ENCODE results near the gene SLF2. TPM values are rescaled to one million over a fixed set of nuclear protein-coding genes. Genes with fewer than 3 reads are reported as not detected.

The SLF2 gene
- total and polyA plus RNA-seq, 4 donors = 4.0 to 18.8 (median 12.1) TPM

DNA sequence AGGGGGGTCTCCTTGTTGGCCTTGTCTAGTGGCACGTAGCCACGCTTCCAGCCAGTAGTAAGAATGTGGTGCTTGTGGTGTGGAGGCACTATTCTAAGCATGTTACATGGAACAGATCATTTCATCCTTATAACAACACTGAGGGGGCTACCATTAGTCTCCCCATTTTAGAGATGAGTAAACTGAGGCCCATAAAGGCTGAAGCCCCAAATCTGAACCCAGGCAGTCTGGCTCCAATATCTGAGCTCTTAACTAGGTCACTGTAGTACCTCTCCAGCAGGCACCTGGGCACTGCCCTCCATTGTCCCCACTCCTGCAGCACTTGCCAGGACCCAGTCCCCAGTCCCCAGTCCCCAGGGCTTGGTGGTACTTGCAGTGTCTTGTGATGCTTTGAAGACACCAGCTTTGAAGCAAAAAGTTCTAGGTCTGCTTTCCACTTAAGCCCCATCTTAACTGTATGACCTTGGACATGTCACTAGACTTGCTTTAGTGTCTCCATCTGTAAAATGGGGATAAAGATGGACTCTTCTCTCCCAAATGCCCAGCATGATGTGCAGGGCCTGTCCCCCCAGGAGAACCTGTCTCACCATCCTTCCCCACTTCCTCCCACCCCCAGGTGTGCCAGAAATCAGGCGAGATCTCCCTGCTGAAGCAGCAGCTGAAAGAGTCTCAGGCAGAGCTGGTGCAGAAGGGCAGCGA, 93.3 kb downstream of the SLF2 start (continued):
- TF ChIP-seq JUND (IDR thresholded peaks at IDR 0.05) = no peak
- no peak for TF ChIP-seq EGR1 (IDR thresholded peaks at IDR 0.05; ENCODE audit: low read depth in 2 of 2)
- TF ChIP-seq FOXA1 (IDR thresholded peaks at IDR 0.05) = no peak
- TF ChIP-seq, protein P1, sequence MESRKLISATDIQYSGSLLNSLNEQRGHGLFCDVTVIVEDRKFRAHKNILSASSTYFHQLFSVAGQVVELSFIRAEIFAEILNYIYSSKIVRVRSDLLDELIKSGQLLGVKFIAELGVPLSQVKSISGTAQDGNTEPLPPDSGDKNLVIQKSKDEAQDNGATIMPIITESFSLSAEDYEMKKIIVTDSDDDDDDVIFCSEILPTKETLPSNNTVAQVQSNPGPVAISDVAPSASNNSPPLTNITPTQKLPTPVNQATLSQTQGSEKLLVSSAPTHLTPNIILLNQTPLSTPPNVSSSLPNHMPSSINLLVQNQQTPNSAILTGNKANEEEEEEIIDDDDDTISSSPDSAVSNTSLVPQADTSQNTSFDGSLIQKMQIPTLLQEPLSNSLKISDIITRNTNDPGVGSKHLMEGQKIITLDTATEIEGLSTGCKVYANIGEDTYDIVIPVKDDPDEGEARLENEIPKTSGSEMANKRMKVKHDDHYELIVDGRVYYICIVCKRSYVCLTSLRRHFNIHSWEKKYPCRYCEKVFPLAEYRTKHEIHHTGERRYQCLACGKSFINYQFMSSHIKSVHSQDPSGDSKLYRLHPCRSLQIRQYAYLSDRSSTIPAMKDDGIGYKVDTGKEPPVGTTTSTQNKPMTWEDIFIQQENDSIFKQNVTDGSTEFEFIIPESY (IDR thresholded peaks at IDR 0.05) = no peak
- no peak for TF ChIP-seq HNF4A (conservative IDR thresholded peaks at IDR 0.05)
- no peak for TF ChIP-seq FOXA2 (IDR thresholded peaks at IDR 0.05)
- TF ChIP-seq RAD21 (IDR thresholded peaks at IDR 0.05) = no peak
- no peak for TF ChIP-seq TAF1 (conservative IDR thresholded peaks at IDR 0.05)
- no peak for TF ChIP-seq YY1 (IDR thresholded peaks at IDR 0.05)
- TF ChIP-seq RXRA (IDR thresholded peaks at IDR 0.05) = no peak

DNA sequence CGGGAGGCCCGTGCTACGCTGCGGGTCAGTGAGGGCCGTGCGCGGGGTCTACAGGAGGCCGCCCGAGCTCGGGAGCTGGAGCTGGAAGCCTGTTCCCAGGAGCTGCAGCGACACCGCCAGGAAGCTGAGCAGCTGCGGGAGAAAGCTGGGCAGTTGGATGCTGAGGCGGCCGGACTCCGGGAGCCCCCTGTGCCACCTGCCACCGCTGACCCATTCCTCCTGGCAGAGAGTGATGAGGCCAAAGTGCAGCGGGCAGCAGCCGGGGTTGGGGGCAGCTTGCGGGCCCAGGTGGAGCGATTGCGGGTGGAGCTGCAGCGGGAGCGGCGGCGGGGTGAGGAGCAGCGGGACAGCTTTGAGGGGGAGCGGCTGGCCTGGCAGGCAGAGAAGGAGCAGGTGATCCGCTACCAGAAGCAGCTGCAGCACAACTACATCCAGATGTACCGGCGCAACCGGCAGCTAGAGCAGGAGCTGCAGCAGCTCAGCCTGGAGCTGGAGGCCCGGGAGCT, 93.9 kb downstream of the SLF2 start:
- no peaks in the 10 kb centered on the region for H3K9me3 ChIP-seq (ENCODE audit: control insufficient read depth in 4 of 4, low read length in 3 of 4)
- H3K9ac ChIP-seq (ENCODE audit: low read depth in 1 of 2, low read length in 2 of 2) = no peak overlapping the region
- H3K4me1 ChIP-seq (ENCODE audit: control insufficient read depth in 4 of 4, insufficient read depth in 4 of 4, low read length in 3 of 4) = peaks cover 0 to 3% (median 0%) of the 10 kb centered on the region in 4 donors
- WGBS = 92% methylated on average over 33 of the region's 33 CpGs
- no peak for DNase-seq (ENCODE audit: low spot score)
- no peaks in the 10 kb centered on the region for H3K27me3 ChIP-seq (ENCODE audit: control insufficient read depth in 4 of 4, insufficient read depth in 4 of 4, low read length in 3 of 4)
- no peak overlapping the region for H3K4me3 ChIP-seq (ENCODE audit: low read depth in 1 of 3, low read length in 3 of 3)
- TF ChIP-seq, protein P1 (IDR thresholded peaks at IDR 0.05) = no peak
- TF ChIP-seq YY1 (IDR thresholded peaks at IDR 0.05) (no peak), JUND (IDR thresholded peaks at IDR 0.05) (no peak), NR2F2 (IDR thresholded peaks at IDR 0.05) (no peak), SP1 (IDR thresholded peaks at IDR 0.05) (no peak), RAD21 (IDR thresholded peaks at IDR 0.05) (no peak), FOXA2 (IDR thresholded peaks at IDR 0.05) (no peak), GABPA (IDR thresholded peaks at IDR 0.05 in 1 of 2, conservative IDR thresholded peaks at IDR 0.05 in 1 of 2) (no peak), RXRA (IDR thresholded peaks at IDR 0.05) (no peak), HNF4A (conservative IDR thresholded peaks at IDR 0.05) (no peak), FOXA1 (IDR thresholded peaks at IDR 0.05) (no peak), EGR1 (IDR thresholded peaks at IDR 0.05; ENCODE audit: low read depth in 2 of 2) (no peak), HNF4G (IDR thresholded peaks at IDR 0.05) (no peak), TAF1 (conservative IDR thresholded peaks at IDR 0.05) (no peak)
- TF ChIP-seq, protein P2, sequence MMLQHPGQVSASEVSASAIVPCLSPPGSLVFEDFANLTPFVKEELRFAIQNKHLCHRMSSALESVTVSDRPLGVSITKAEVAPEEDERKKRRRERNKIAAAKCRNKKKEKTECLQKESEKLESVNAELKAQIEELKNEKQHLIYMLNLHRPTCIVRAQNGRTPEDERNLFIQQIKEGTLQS (IDR thresholded peaks at IDR 0.05) = no peak
- TF ChIP-seq, protein P3, sequence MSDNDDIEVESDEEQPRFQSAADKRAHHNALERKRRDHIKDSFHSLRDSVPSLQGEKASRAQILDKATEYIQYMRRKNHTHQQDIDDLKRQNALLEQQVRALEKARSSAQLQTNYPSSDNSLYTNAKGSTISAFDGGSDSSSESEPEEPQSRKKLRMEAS (IDR thresholded peaks at IDR 0.05) = no peak
- TF ChIP-seq, protein P4, sequence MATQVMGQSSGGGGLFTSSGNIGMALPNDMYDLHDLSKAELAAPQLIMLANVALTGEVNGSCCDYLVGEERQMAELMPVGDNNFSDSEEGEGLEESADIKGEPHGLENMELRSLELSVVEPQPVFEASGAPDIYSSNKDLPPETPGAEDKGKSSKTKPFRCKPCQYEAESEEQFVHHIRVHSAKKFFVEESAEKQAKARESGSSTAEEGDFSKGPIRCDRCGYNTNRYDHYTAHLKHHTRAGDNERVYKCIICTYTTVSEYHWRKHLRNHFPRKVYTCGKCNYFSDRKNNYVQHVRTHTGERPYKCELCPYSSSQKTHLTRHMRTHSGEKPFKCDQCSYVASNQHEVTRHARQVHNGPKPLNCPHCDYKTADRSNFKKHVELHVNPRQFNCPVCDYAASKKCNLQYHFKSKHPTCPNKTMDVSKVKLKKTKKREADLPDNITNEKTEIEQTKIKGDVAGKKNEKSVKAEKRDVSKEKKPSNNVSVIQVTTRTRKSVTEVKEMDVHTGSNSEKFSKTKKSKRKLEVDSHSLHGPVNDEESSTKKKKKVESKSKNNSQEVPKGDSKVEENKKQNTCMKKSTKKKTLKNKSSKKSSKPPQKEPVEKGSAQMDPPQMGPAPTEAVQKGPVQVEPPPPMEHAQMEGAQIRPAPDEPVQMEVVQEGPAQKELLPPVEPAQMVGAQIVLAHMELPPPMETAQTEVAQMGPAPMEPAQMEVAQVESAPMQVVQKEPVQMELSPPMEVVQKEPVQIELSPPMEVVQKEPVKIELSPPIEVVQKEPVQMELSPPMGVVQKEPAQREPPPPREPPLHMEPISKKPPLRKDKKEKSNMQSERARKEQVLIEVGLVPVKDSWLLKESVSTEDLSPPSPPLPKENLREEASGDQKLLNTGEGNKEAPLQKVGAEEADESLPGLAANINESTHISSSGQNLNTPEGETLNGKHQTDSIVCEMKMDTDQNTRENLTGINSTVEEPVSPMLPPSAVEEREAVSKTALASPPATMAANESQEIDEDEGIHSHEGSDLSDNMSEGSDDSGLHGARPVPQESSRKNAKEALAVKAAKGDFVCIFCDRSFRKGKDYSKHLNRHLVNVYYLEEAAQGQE (IDR thresholded peaks at IDR 0.05) = no peak
- TF ChIP-seq, protein P5, sequence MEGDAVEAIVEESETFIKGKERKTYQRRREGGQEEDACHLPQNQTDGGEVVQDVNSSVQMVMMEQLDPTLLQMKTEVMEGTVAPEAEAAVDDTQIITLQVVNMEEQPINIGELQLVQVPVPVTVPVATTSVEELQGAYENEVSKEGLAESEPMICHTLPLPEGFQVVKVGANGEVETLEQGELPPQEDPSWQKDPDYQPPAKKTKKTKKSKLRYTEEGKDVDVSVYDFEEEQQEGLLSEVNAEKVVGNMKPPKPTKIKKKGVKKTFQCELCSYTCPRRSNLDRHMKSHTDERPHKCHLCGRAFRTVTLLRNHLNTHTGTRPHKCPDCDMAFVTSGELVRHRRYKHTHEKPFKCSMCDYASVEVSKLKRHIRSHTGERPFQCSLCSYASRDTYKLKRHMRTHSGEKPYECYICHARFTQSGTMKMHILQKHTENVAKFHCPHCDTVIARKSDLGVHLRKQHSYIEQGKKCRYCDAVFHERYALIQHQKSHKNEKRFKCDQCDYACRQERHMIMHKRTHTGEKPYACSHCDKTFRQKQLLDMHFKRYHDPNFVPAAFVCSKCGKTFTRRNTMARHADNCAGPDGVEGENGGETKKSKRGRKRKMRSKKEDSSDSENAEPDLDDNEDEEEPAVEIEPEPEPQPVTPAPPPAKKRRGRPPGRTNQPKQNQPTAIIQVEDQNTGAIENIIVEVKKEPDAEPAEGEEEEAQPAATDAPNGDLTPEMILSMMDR (IDR thresholded peaks at IDR 0.05; ENCODE audit: low read depth, low read length, missing input control) = no peak
- H3K36me3 ChIP-seq (ENCODE audit: control insufficient read depth in 4 of 4, insufficient read depth in 3 of 4, low read depth in 1 of 4, low read length in 3 of 4) = peaks cover 0 to 14% (median under 1%) of the 10 kb centered on the region in 4 donors
- H3K27ac ChIP-seq (ENCODE audit: low read depth in 1 of 2, low read length in 2 of 2) = no peak overlapping the region

Data from liver (tissue), 9 donors.